Endodermal cell (in vitro differentiated cells): ENCODE measurements around the gene RNF113B. TPM values are rescaled to one million over a fixed set of nuclear protein-coding genes. Genes with fewer than 3 reads are reported as not detected.

ENCODE experiments used
- DNase-seq: peaks from one replicate; pipeline ENCODE4 v3.0.0-alpha.2; 2017
- H3K27ac ChIP-seq: 2 replicates; pipeline ENCODE4 v1.5.1; 2013; ENCODE audit warnings: mild to moderate bottlenecking, low read depth, low read length, moderate library complexity
- H3K27me3 ChIP-seq: 2 replicates; pipeline ENCODE4 v1.6.1; 2013; ENCODE audit warnings: mild to moderate bottlenecking, low read length, moderate library complexity; ENCODE audit not compliant: insufficient read depth, control insufficient read depth, poor library complexity, severe bottlenecking
- H3K36me3 ChIP-seq: 2 replicates; pipeline ENCODE4 v1.7.0; 2013; ENCODE audit warnings: mild to moderate bottlenecking, low read length, moderate library complexity; ENCODE audit not compliant: control insufficient read depth, insufficient read depth
- H3K4me1 ChIP-seq: one replicate; pipeline ENCODE4 v1.7.0; 2013; ENCODE audit warnings: low read length; ENCODE audit not compliant: control insufficient read depth, insufficient read depth
- H3K4me3 ChIP-seq: 2 replicates; pipeline ENCODE4 v1.5.1; 2013; ENCODE audit warnings: mild to moderate bottlenecking, low read length, moderate library complexity
- H3K9ac ChIP-seq: 2 replicates; pipeline ENCODE4 v1.6.1; 2013; ENCODE audit warnings: mild to moderate bottlenecking, low read length, moderate library complexity; ENCODE audit not compliant: poor library complexity, severe bottlenecking; ENCODE audit errors: extremely low read depth
- H3K9me3 ChIP-seq: 2 replicates; pipeline ENCODE4 v1.6.1; 2013; ENCODE audit warnings: mild to moderate bottlenecking, low read length, moderate library complexity; ENCODE audit not compliant: control insufficient read depth
- H3K27ac Mint-ChIP-seq: 2 replicates; pipeline ENCODE4 v1.8.0; 2020; ENCODE audit warnings: mixed read lengths
- H3K27me3 Mint-ChIP-seq: 2 replicates; pipeline ENCODE4 v1.8.0; 2021; ENCODE audit warnings: mild to moderate bottlenecking, mixed read lengths; ENCODE audit not compliant: insufficient read depth
- H3K36me3 Mint-ChIP-seq: 2 replicates; pipeline ENCODE4 v1.8.0; 2020; ENCODE audit warnings: low read depth, mixed read lengths
- H3K4me1 Mint-ChIP-seq: 2 replicates; pipeline ENCODE4 v1.8.0; 2020; ENCODE audit warnings: mixed read lengths
- H3K4me3 Mint-ChIP-seq: 2 replicates; pipeline ENCODE4 v1.8.0; 2020; ENCODE audit warnings: mild to moderate bottlenecking, moderate library complexity, mixed read lengths
- H3K9me3 Mint-ChIP-seq: 2 replicates; pipeline ENCODE4 v1.8.0; 2020; ENCODE audit warnings: mild to moderate bottlenecking, mixed read lengths
- CTCF ChIP-seq: fragments of 200-600 bp; sonication (generic); conservative IDR thresholded peaks from 2 replicates; pipeline ENCODE4 v1.5.0; 2021; ENCODE audit warnings: antibody characterized with exemption, mild to moderate bottlenecking
- WGBS, 2 experiments: methylation state at CpG; one replicate each; pipeline versions ENCODE4 v1.1.5 to v1.1.7; 2013; ENCODE audit warnings: missing lambda C conversion rate in 2 of 2, mixed read lengths in 1 of 2; ENCODE audit not compliant: insufficient coverage in 1 of 2, insufficient read length in 1 of 2; 5-methylcytosine and 5-hydroxymethylcytosine counted together
- microRNA-seq: library from miRNA; unstranded; fragments of <30 nt; microRNA quantifications from one replicate; pipeline ENCODE4 v1.2.0, GENCODE V29; 2020; ENCODE audit warnings: borderline microRNAs expressed
- total RNA-seq, 2 donors: library from RNA; stranded (reverse); fragmentation: NEBNext Ultra II Directional in 1 of 2; extraction: Animal tissue kit (Norgen Biotek cat#: 25700) in 1 of 2; gene quantifications; 2 replicates in 1 of 2; 3 replicates in 1 of 2; pipeline ENCODE4 v1.2.1, GENCODE V29; 2021

Gene RNF113B
- total RNA-seq, 2 donors from 2014 or later, result not detected

GRCh38 chr13:98133946-98134345 is 43.1 kb downstream of the RNF113B start:
- TF ChIP-seq CTCF, result no peak
- Mint-ChIP-seq H3K9me3 (peaks cover 1% of the 10 kb centered on the region), H3K27me3 (peaks cover 3% of the 10 kb centered on the region), H3K4me1 (peaks cover 21% of the 10 kb centered on the region), H3K36me3 (no peaks in the 10 kb centered on the region), H3K4me3 (no peak overlapping the region), H3K27ac (peak overlapping the region; percentile 76)
- Histone ChIP-seq H3K4me3 (peak overlapping the region; percentile 16), H3K27ac (no peak overlapping the region), H3K9me3 (no peaks in the 10 kb centered on the region), H3K9ac (no peak overlapping the region), H3K27me3 (no peaks in the 10 kb centered on the region), H3K4me1 (no peaks in the 10 kb centered on the region), H3K36me3 (no peaks in the 10 kb centered on the region)
- WGBS, 2 experiments, result 74 to 87% methylated on average over 3 of the region's 3 CpGs
- no peak for DNase-seq

DNA sequence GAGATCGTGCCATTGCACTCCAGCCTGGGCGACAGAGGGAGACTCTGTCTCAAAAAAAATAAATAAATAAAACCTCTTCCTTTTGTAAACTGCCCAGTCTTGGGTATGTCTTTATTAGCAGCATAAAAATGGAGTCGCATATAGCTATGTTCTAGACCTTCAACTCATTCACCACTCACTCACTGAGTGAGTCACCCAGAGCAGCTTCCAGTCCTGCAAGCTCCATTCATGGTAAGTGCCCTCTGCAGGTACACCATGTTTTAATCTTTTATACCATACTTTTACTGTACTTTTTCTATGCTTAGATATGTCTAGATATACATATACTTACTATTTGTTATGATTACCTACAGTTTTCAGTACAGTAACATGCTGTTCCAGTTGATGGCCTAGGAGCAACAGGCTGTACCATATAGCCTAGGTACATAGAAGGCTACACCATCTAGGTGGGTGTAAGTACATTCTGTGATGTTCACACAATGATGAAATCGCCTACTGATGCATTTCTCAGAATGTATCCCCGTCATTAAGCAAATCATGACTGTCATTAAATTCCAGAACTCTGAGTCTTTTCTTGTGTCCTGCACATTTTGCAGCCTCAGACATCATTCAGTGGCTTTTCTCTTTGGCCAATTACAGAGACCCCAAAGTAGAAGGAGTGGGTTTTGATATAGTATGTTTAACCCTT is 47.9 kb downstream of the RNF113B start:
- Histone ChIP-seq H3K9me3 (no peaks in the 10 kb centered on the region), H3K27ac (no peak overlapping the region), H3K36me3 (no peaks in the 10 kb centered on the region), H3K4me3 (no peak overlapping the region), H3K9ac (no peak overlapping the region), H3K4me1 (peaks cover 4% of the 10 kb centered on the region), H3K27me3 (no peaks in the 10 kb centered on the region)
- H3K4me3 Mint-ChIP-seq, result no peak overlapping the region
- no peaks in the 10 kb centered on the region for H3K27me3 Mint-ChIP-seq
- H3K27ac Mint-ChIP-seq, result no peak overlapping the region
- WGBS, 2 experiments, result 87 to 100% methylated on average over 4 to 5 of the region's 5 CpGs
- peaks cover 24% of the 10 kb centered on the region for H3K4me1 Mint-ChIP-seq
- H3K9me3 Mint-ChIP-seq, result peaks cover 4% of the 10 kb centered on the region
- TF ChIP-seq CTCF, result no peak
- H3K36me3 Mint-ChIP-seq, result no peaks in the 10 kb centered on the region
- no peak for DNase-seq

Small RNA genes lying within 50 kb of the gene (microRNA-seq; reads per million reads assigned to microRNA genes)
- not detected for gene MIR3170

Other genes starting within 250 kb of the RNF113B start
- gene IPO5, start 223.6 kb downstream of the RNF113B start, total RNA-seq, result 100 to 1,000 TPM; 259 to 280 TPM
- gene FARP1, start 34.2 kb downstream of the RNF113B start, total RNA-seq, result 100 to 1,000 TPM; 237 to 319 TPM